Osteoblast (primary cell): ENCODE results near the gene KCTD13. TPM values are rescaled to one million over a fixed set of nuclear protein-coding genes. Genes with fewer than 3 reads are reported as not detected.

Experiments
- DNase-seq: peaks from one replicate; pipeline ENCODE4 v3.0.0; 2011; ENCODE audit warnings: low spot score, mixed read lengths; ENCODE audit not compliant: insufficient read length; ENCODE audit errors: missing footprints
- H2AFZ ChIP-seq: 2 replicates; pipeline ENCODE4 v1.6.0; 2011; ENCODE audit warnings: mild to moderate bottlenecking, low read length
- H3K27ac ChIP-seq: 2 replicates; pipeline ENCODE4 v1.5.1; 2011; ENCODE audit warnings: mild to moderate bottlenecking, low read depth, low read length, moderate library complexity
- H3K27me3 ChIP-seq: 2 replicates; pipeline ENCODE4 v1.6.0; 2012; ENCODE audit warnings: mild to moderate bottlenecking, control low read depth, inconsistent platforms, low read length, moderate library complexity; ENCODE audit not compliant: insufficient read depth
- H3K36me3 ChIP-seq: 2 replicates; pipeline ENCODE4 v1.5.1; 2011; ENCODE audit warnings: mild to moderate bottlenecking, low read length, control low read depth, moderate library complexity; ENCODE audit not compliant: insufficient read depth
- H3K4me1 ChIP-seq: 2 replicates; pipeline ENCODE4 v1.5.1; 2011; ENCODE audit warnings: mild to moderate bottlenecking, low read length, control low read depth, moderate library complexity; ENCODE audit not compliant: insufficient read depth
- H3K4me2 ChIP-seq: 2 replicates; pipeline ENCODE4 v1.6.0; 2011; ENCODE audit warnings: mild to moderate bottlenecking, low read length; ENCODE audit not compliant: insufficient read depth
- H3K4me3 ChIP-seq: fragments of 200-600 bp; sonication (generic); 3 replicates; pipeline ENCODE4 v1.5.1; 2012; ENCODE audit warnings: mild to moderate bottlenecking, low read length, inconsistent platforms; ENCODE audit not compliant: insufficient read depth
- H3K79me2 ChIP-seq: 2 replicates; pipeline ENCODE4 v1.6.0; 2012; ENCODE audit warnings: mild to moderate bottlenecking, low read length, control low read depth, inconsistent platforms; ENCODE audit not compliant: insufficient read depth
- H3K9me3 ChIP-seq: 2 replicates; pipeline ENCODE4 v1.5.1; 2011; ENCODE audit warnings: low read depth, low read length, control low read depth
- H4K20me1 ChIP-seq: 2 replicates; pipeline ENCODE4 v1.6.0; 2012; ENCODE audit warnings: mild to moderate bottlenecking, low read length, control low read depth; ENCODE audit not compliant: insufficient read depth
- CTCF ChIP-seq: IDR thresholded peaks from 2 replicates; pipeline ENCODE4 v1.5.1; 2011; ENCODE audit warnings: mild to moderate bottlenecking, low read depth, low read length, moderate library complexity; ENCODE audit errors: extremely low read depth
- total RNA-seq: library from RNA; depleted of rRNA; stranded (reverse); fragments of >200 nt; gene quantifications from 2 replicates; pipeline ENCODE4 v1.2.3, GENCODE V29; 2012

KCTD13 gene
- total RNA-seq, 1 donor = 11.9 TPM

DNA sequence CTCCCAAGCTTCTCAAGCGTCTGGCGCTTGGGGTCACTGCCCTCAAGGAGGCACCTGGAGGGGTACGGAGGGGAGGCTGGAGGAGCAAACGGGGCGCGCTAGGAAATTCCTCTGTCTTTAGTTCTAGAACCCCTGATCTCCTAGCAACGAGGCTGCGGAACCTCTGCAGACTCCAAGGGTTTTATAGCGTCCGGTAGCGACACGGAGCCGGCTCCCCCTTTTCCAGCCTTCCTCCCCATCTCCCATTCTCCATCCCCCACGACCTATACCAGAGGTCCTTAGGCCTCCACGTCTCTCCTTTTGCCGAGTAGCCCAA is 62.4 kb downstream of the KCTD13 start:
- Histone ChIP-seq H2AFZ (peak overlapping the region; percentile 97), H3K9me3 (no peaks in the 10 kb centered on the region), H3K36me3 (peaks cover 14% of the 10 kb centered on the region), H3K79me2 (peaks cover 21% of the 10 kb centered on the region), H3K27ac (peak overlapping the region; percentile 96), H3K4me3 (peak overlapping the region; percentile 93), H3K4me1 (peaks cover 11% of the 10 kb centered on the region), H3K27me3 (no peaks in the 10 kb centered on the region), H4K20me1 (peaks cover 6% of the 10 kb centered on the region), H3K4me2 (peak overlapping the region; percentile 83)
- no peak for DNase-seq
- TF ChIP-seq CTCF = no peak

DNA sequence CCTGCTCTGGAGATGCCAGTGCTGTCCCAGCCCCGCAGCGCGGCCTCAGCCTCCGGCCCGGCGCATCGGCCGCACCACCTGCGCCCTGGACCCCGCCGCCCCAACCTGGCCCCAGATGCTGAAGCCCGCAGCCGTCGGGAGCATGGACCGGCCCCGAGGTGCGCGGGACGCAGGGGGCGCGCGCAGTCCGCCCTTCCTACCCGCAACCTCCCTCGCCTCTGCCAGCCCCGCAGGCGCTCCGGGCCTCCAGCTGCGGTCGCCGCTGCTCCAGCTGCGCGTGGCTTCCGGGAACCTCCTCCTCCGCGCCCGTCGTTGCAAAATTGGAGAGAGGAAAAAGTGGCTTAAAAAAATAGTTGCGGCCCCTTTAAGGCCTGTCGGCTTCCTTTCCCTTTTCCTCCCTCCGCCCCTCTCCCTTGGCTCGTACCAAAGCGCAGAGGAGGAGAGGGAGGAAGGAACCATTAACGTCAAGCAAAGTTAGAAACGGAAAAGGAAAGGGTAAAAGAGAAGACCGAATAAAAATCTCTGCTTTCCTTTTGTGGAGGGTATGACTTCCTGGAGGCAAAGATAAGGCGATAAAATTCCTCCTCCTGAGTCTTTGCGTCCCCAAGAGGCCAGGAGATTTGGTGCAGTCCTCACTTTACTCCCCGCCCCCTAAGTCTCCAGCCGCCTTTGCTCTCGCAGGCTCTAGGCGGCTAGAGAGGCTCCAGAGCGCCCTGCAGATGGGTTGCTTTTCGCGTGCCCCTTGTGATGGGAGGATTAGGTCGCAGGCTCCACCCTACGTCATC is 63.0 kb downstream of the KCTD13 start, which contains the start of gene CDIPT:
TSS of gene CDIPT (minus strand) at position 343 of the 785 bp plus-strand sequence. CDS start 369 bp downstream, outside the sequence.
- Histone ChIP-seq H3K27me3 (no peaks in the 10 kb centered on the region), H3K4me1 (peaks cover 16% of the 10 kb centered on the region), H3K4me2 (peak within 1 kb of the TSS; percentile 83), H3K4me3 (peak within 1 kb of the TSS; percentile 93), H4K20me1 (peaks cover 6% of the 10 kb centered on the region), H2AFZ (peak within 1 kb of the TSS; percentile 97), H3K36me3 (peaks cover 18% of the 10 kb centered on the region), H3K9me3 (no peaks in the 10 kb centered on the region), H3K27ac (peak within 1 kb of the TSS; percentile 96), H3K79me2 (peaks cover 21% of the 10 kb centered on the region)
- peak; percentile 68 for TF ChIP-seq CTCF
- DNase-seq = peak; percentile 97

DNA sequence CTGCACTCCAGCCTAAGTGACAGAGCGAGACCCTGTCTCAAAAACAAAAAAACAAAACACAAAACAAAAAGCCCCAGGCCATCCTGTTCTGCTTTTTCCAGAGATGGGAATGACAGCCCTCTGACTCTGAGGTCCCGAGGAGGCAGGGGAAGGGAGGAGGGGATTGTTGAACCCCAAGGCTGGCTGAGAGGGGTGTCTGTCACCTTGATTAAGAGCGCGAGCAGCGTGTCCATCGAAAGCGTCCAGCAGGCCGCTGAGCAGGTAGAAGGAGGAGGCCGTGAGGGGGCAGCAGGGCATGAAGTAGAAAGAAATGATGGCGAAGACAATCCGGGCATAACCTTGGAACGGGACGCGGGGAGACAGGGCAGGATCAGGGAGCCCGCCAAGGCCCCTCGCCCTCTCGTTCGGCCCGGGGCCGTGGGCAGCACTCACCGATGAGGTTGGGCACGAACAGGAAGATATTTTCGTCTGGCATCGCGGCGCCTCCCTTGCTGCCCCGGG is 63.6 kb downstream of the KCTD13 start:
- peak overlapping the region; percentile 97 for H2AFZ ChIP-seq
- H3K79me2 ChIP-seq = peaks cover 21% of the 10 kb centered on the region
- H3K36me3 ChIP-seq = peaks cover 18% of the 10 kb centered on the region
- DNase-seq = peak; percentile 42
- no peak for TF ChIP-seq CTCF
- H3K4me2 ChIP-seq = peak overlapping the region; percentile 83
- H4K20me1 ChIP-seq = peaks cover 6% of the 10 kb centered on the region
- no peaks in the 10 kb centered on the region for H3K27me3 ChIP-seq
- no peaks in the 10 kb centered on the region for H3K9me3 ChIP-seq
- H3K4me3 ChIP-seq = peak overlapping the region; percentile 93
- peak overlapping the region; percentile 96 for H3K27ac ChIP-seq
- peaks cover 21% of the 10 kb centered on the region for H3K4me1 ChIP-seq

GRCh38 chr16:29860218-29860617 is 65.8 kb downstream of the KCTD13 start:
- peaks cover 31% of the 10 kb centered on the region for H3K4me1 ChIP-seq
- TF ChIP-seq CTCF = no peak
- H3K27ac ChIP-seq = no peak overlapping the region
- no peak overlapping the region for H3K4me2 ChIP-seq
- H4K20me1 ChIP-seq = peaks cover 6% of the 10 kb centered on the region
- no peaks in the 10 kb centered on the region for H3K27me3 ChIP-seq
- H2AFZ ChIP-seq = no peak overlapping the region
- peaks cover 21% of the 10 kb centered on the region for H3K79me2 ChIP-seq
- peaks cover 18% of the 10 kb centered on the region for H3K36me3 ChIP-seq
- no peak overlapping the region for H3K4me3 ChIP-seq
- no peaks in the 10 kb centered on the region for H3K9me3 ChIP-seq
- DNase-seq = peak; percentile 62
